ENCODE data around the gene NANOG.

GRCh38 chr12:7748852-7749251 is 40.4 kb upstream of the NANOG start:
- TF ChIP-seq, protein P1, sequence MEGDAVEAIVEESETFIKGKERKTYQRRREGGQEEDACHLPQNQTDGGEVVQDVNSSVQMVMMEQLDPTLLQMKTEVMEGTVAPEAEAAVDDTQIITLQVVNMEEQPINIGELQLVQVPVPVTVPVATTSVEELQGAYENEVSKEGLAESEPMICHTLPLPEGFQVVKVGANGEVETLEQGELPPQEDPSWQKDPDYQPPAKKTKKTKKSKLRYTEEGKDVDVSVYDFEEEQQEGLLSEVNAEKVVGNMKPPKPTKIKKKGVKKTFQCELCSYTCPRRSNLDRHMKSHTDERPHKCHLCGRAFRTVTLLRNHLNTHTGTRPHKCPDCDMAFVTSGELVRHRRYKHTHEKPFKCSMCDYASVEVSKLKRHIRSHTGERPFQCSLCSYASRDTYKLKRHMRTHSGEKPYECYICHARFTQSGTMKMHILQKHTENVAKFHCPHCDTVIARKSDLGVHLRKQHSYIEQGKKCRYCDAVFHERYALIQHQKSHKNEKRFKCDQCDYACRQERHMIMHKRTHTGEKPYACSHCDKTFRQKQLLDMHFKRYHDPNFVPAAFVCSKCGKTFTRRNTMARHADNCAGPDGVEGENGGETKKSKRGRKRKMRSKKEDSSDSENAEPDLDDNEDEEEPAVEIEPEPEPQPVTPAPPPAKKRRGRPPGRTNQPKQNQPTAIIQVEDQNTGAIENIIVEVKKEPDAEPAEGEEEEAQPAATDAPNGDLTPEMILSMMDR (conservative IDR thresholded peaks at IDR 0.05; ENCODE audit: low read depth, low read length) = no peak
- no peak for TF ChIP-seq EZH2 (IDR thresholded peaks at IDR 0.05; ENCODE audit: low read length, unreplicated experiment)
